MM.1S (cell line): Measurements from ENCODE around the gene CARHSP1.
A peak's percentile ranks its signal among the peaks of the same experiment; 100 is the strongest.

ENCODE experiments used
- DNase-seq: peaks from one replicate; pipeline ENCODE4 v3.0.0-alpha.2; 2015
- H2AFZ ChIP-seq: fragments of 300-600 bp; sonication (generic); 2 replicates; pipeline ENCODE4 v1.6.0; 2016; ENCODE audit warnings: antibody characterized with exemption, low read length
- H3F3A ChIP-seq: fragments of 300-600 bp; sonication (generic); 2 replicates; pipeline ENCODE4 v1.6.1; 2016; ENCODE audit warnings: mild to moderate bottlenecking, antibody characterized with exemption, low read length, moderate library complexity, mixed read lengths; ENCODE audit not compliant: insufficient read depth
- H3K27ac ChIP-seq: fragments of 300-600 bp; sonication (generic); 2 replicates; pipeline ENCODE4 v1.5.1; 2016; ENCODE audit warnings: mild to moderate bottlenecking, low read length
- H3K27me3 ChIP-seq: fragments of 300-600 bp; sonication (generic); replicated peaks from 2 replicates; pipeline ENCODE4 v1.6.0; 2016; ENCODE audit warnings: low read length; ENCODE audit not compliant: insufficient read depth
- H3K36me3 ChIP-seq: fragments of 300-600 bp; sonication (generic); replicated peaks from 2 replicates; pipeline ENCODE4 v1.6.1; 2016; ENCODE audit warnings: mild to moderate bottlenecking, low read length, mixed read lengths; ENCODE audit not compliant: insufficient read depth
- H3K4me1 ChIP-seq: fragments of 300-600 bp; sonication (generic); 2 replicates; pipeline ENCODE4 v1.6.1; 2016; ENCODE audit warnings: low read length, mixed read lengths
- H3K4me2 ChIP-seq: fragments of 300-600 bp; sonication (generic); 2 replicates; pipeline ENCODE4 v1.6.0; 2016; ENCODE audit warnings: low read depth, low read length
- H3K4me3 ChIP-seq: fragments of 300-600 bp; sonication (generic); 2 replicates; pipeline ENCODE4 v1.5.1; 2016; ENCODE audit warnings: low read length, mixed read lengths
- H3K79me2 ChIP-seq: fragments of 300-600 bp; sonication (generic); 2 replicates; pipeline ENCODE4 v1.6.1; 2016; ENCODE audit warnings: mixed run types, low read length, mixed read lengths
- H3K9ac ChIP-seq: fragments of 300-600 bp; sonication (generic); 2 replicates; pipeline ENCODE4 v1.6.1; 2016; ENCODE audit warnings: low read length, mixed read lengths
- H3K9me2 ChIP-seq: fragments of 300-600 bp; sonication (generic); replicated peaks from 2 replicates; pipeline ENCODE4 v1.6.1; 2016; ENCODE audit warnings: mild to moderate bottlenecking, low read length, mixed read lengths; ENCODE audit not compliant: insufficient read depth
- H3K9me3 ChIP-seq: fragments of 300-600 bp; sonication (generic); replicated peaks from 2 replicates; pipeline ENCODE4 v1.6.1; 2016; ENCODE audit warnings: mild to moderate bottlenecking, low read length, mixed read lengths; ENCODE audit not compliant: insufficient read depth
- H4K20me1 ChIP-seq: fragments of 300-600 bp; sonication (generic); 2 replicates; pipeline ENCODE4 v1.6.1; 2016; ENCODE audit warnings: mild to moderate bottlenecking, low read length, moderate library complexity, mixed read lengths; ENCODE audit not compliant: insufficient read depth
- EZH2 ChIP-seq: fragments of 300-600 bp; sonication (generic); optimal IDR thresholded peaks from 2 replicates; pipeline ENCODE3; 2017; ENCODE audit warnings: low read depth, mild to moderate bottlenecking, antibody characterized with exemption, low read length, mixed read lengths
- EZH2phosphoT487 ChIP-seq: fragments of 300-600 bp; sonication (generic); IDR thresholded peaks from 2 replicates; pipeline ENCODE4 v1.6.1; 2018; ENCODE audit warnings: antibody characterized with exemption, low read length
- TF ChIP-seq, protein P1 (sequence below): fragments of 300-600 bp; sonication (generic); IDR thresholded peaks from 2 replicates; pipeline ENCODE4 v1.5.1; 2016; ENCODE audit warnings: antibody characterized with exemption, low read length, mixed read lengths

The CARHSP1 gene

DNA sequence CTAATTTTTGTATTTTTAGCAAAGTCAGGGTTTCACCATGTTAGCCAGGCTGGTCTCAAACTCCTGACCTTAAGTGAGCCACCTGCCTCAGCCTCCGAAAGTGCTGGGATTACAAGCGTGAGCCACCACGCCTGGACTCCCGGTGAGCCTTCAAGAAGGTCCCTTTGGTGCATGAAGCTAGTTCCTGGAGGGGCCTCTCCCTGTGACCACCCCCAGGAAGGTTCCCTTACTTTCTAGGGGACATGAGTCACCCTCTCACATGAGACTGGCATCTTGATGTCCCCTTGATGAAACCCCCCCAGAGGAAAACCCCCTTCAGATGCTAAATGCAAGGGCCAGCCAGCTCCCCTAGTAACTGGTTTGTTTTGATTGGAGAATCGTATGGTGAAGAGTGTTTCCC is 12.8 kb downstream of the CARHSP1 start:
- peaks cover 9% of the 10 kb centered on the region for H3F3A ChIP-seq
- H3K9me3 ChIP-seq, result no peaks in the 10 kb centered on the region
- TF ChIP-seq EZH2 (no peak), EZH2phosphoT487 (no peak)
- TF ChIP-seq, protein P1, sequence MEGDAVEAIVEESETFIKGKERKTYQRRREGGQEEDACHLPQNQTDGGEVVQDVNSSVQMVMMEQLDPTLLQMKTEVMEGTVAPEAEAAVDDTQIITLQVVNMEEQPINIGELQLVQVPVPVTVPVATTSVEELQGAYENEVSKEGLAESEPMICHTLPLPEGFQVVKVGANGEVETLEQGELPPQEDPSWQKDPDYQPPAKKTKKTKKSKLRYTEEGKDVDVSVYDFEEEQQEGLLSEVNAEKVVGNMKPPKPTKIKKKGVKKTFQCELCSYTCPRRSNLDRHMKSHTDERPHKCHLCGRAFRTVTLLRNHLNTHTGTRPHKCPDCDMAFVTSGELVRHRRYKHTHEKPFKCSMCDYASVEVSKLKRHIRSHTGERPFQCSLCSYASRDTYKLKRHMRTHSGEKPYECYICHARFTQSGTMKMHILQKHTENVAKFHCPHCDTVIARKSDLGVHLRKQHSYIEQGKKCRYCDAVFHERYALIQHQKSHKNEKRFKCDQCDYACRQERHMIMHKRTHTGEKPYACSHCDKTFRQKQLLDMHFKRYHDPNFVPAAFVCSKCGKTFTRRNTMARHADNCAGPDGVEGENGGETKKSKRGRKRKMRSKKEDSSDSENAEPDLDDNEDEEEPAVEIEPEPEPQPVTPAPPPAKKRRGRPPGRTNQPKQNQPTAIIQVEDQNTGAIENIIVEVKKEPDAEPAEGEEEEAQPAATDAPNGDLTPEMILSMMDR, result no peak
- H3K79me2 ChIP-seq, result peaks cover 38% of the 10 kb centered on the region
- no peaks in the 10 kb centered on the region for H3K27me3 ChIP-seq
- no peaks in the 10 kb centered on the region for H3K4me1 ChIP-seq
- H2AFZ ChIP-seq, result no peak overlapping the region
- H3K4me3 ChIP-seq, result no peak overlapping the region
- H4K20me1 ChIP-seq, result no peaks in the 10 kb centered on the region; the same call in 1 of the 2 replicates
- no peaks in the 10 kb centered on the region for H3K9me2 ChIP-seq
- H3K27ac ChIP-seq, result no peak overlapping the region
- H3K36me3 ChIP-seq, result 0 out of 2 replicates have a peak, but pooled peaks cover 5% of the 10 kb centered on the region
- H3K4me2 ChIP-seq, result no peak overlapping the region
- no peak overlapping the region for H3K9ac ChIP-seq
- no peak for DNase-seq

GRCh38 chr16:8855051-8855786 is 13.6 kb downstream of the CARHSP1 start:
- Histone ChIP-seq H3F3A (peaks cover 9% of the 10 kb centered on the region), H3K4me3 (no peak overlapping the region), H2AFZ (no peak overlapping the region), H3K9me2 (no peaks in the 10 kb centered on the region), H3K36me3 (0 out of 2 replicates have a peak, but pooled peaks cover 5% of the 10 kb centered on the region), H3K27me3 (no peaks in the 10 kb centered on the region), H3K27ac (no peak overlapping the region), H3K4me1 (no peaks in the 10 kb centered on the region), H4K20me1 (no peaks in the 10 kb centered on the region; the same call in 1 of the 2 replicates), H3K79me2 (peaks cover 33% of the 10 kb centered on the region), H3K9ac (no peak overlapping the region), H3K4me2 (no peak overlapping the region), H3K9me3 (no peaks in the 10 kb centered on the region)
- TF ChIP-seq EZH2, result no peak
- TF ChIP-seq, protein P1, result peak; percentile 31
- DNase-seq, result peak; percentile 14

DNA sequence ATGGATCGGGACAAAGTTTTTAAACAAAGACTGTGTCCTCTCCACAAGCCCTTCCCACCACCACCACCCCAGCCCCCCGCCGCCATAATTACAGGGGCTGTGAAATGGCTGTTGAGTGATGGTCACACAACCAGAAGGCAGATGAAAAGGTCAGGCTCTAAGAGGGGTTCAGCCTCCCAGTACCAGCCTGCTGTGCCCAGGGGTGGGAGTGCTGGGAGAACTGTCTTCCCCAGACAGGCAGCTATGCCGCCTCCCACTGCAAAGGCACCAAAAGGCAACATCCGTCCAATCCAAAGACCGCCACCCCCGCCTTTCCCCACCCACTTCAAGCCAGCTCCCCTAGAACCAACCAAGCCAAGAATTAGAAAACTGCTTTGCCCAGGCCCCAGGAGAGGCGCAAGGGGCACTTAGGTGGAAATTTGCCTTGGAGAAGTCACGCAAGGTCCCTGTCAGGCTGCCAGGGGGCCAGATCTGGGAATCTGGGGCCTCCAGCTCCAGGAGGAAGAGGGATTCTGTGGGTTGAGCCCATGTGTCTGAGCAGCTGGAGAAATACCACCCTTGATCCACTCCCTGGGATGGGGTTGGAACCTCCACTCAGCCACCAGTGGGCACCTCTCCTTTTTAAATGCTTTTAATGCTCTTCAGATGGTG is 14.4 kb downstream of the CARHSP1 start:
- 0 out of 2 replicates have a peak, but pooled peaks cover 2% of the 10 kb centered on the region for H3K36me3 ChIP-seq
- H3K4me1 ChIP-seq, result no peaks in the 10 kb centered on the region
- no peak for TF ChIP-seq EZH2
- TF ChIP-seq, protein P1, result no peak
- TF ChIP-seq EZH2phosphoT487, result no peak
- no peaks in the 10 kb centered on the region for H3K9me3 ChIP-seq
- H3K79me2 ChIP-seq, result peaks cover 25% of the 10 kb centered on the region
- H3K27ac ChIP-seq, result no peak overlapping the region
- H3K4me2 ChIP-seq, result no peak overlapping the region
- DNase-seq, result no peak
- no peak overlapping the region for H3K9ac ChIP-seq
- no peaks in the 10 kb centered on the region for H3K27me3 ChIP-seq
- no peaks in the 10 kb centered on the region for H3K9me2 ChIP-seq
- no peak overlapping the region for H3K4me3 ChIP-seq
- no peaks in the 10 kb centered on the region for H4K20me1 ChIP-seq
- peaks cover 9% of the 10 kb centered on the region for H3F3A ChIP-seq
- H2AFZ ChIP-seq, result no peak overlapping the region
